ENCODE results near the gene ZNF630. TPM values are rescaled to one million over a fixed set of nuclear protein-coding genes. Genes with fewer than 3 reads are reported as not detected.

ZNF630 gene
- total RNA-seq, 1 donor from 2014 or later: 3.3 TPM

Other genes with a start within 250 kb of the ZNF630 start
- 2.8 TPM for gene ZNF81, start 234.7 kb downstream of the ZNF630 start, total RNA-seq
- 0.11 TPM for gene ZNF182, start 67.7 kb downstream of the ZNF630 start, total RNA-seq
- not detected for gene SPACA5, start 64.7 kb downstream of the ZNF630 start, total RNA-seq
- not detected for gene SPACA5B, start 59.0 kb upstream of the ZNF630 start, total RNA-seq
- not detected for gene SSX5, start 125.2 kb upstream of the ZNF630 start, total RNA-seq
- gene SSX1, start 183.8 kb upstream of the ZNF630 start, total RNA-seq: not detected

Data from ascending aorta (tissue), 1 donor.